H1 (cell line): ENCODE measurements around the gene TMEM253. TPM values are rescaled to one million over a fixed set of nuclear protein-coding genes. Genes with fewer than 3 reads are reported as not detected.

ENCODE experiments used
- CTCF ChIA-PET: fragments of 300-600 bp; sonication (Branson Sonifier 250); formaldehyde crosslinking; loops from one replicate; lab custom pipeline; 2021; ENCODE audit not compliant: partially characterized antibody; lab: Charles Lee
- POLR2A ChIA-PET: fragments of 300-600 bp; sonication (Branson Sonifier 250); formaldehyde crosslinking; loops from one replicate; lab custom pipeline; 2021; ENCODE audit warnings: inconsistent platforms; ENCODE audit not compliant: partially characterized antibody; lab: Charles Lee
- DNase-seq, 2 experiments: peaks; one replicate each; pipeline versions ENCODE4 v3.0.0 to v3.0.0-alpha.2; 2010 to 2022; ENCODE audit warnings: low spot score in 2 of 2, low read depth in 1 of 2, mixed read lengths in 1 of 2
- FAIRE-seq: peaks from 2 replicates; lab custom pipeline; 2011; peaks lifted over from hg19 to GRCh38; lab: Jason Lieb, UNC
- H2AFZ ChIP-seq: 2 replicates; pipeline ENCODE4 v1.8.1; 2012; ENCODE audit warnings: low read length, inconsistent platforms
- H2AK5ac ChIP-seq: 2 replicates; pipeline ENCODE4 v1.6.1; 2013; ENCODE audit warnings: low read depth, low read length
- H2BK120ac ChIP-seq: replicated peaks from 2 replicates; pipeline ENCODE3; 2013; ENCODE audit warnings: low read depth, low read length, inconsistent platforms
- H2BK12ac ChIP-seq: 2 replicates; pipeline ENCODE4 v1.6.1; 2013; ENCODE audit warnings: low read depth, low read length
- H2BK15ac ChIP-seq: 2 replicates; pipeline ENCODE4 v1.6.1; 2013; ENCODE audit warnings: low read length
- H2BK20ac ChIP-seq: 2 replicates; pipeline ENCODE4 v1.6.1; 2013; ENCODE audit warnings: low read length
- H2BK5ac ChIP-seq: 2 replicates; pipeline ENCODE4 v1.6.1; 2013; ENCODE audit warnings: low read depth, low read length
- H3K14ac ChIP-seq: 2 replicates; pipeline ENCODE4 v1.6.1; 2013; ENCODE audit warnings: inconsistent platforms; ENCODE audit not compliant: insufficient read length
- H3K18ac ChIP-seq: 2 replicates; pipeline ENCODE4 v1.6.1; 2013; ENCODE audit warnings: low read length; ENCODE audit errors: extremely low read depth
- H3K23ac ChIP-seq: 2 replicates; pipeline ENCODE4 v1.6.1; 2013; ENCODE audit warnings: inconsistent platforms; ENCODE audit not compliant: insufficient read length
- H3K23me2 ChIP-seq: 2 replicates; pipeline ENCODE4 v1.6.1; 2013; ENCODE audit warnings: low read depth, low read length
- H3K27ac ChIP-seq: 2 replicates; pipeline ENCODE4 v1.6.1; 2011; ENCODE audit warnings: low read depth, low read length, inconsistent platforms
- H3K27me3 ChIP-seq, 4 experiments: replicated peaks in 1 of 4; 1 replicate in 1 of 4; 2 replicates in 3 of 4; pipeline versions ENCODE4 v1.6.1 to v1.8.1; 2011 to 2013; ENCODE audit warnings: low read length in 3 of 4, mild to moderate bottlenecking in 3 of 4, inconsistent platforms in 2 of 4, mixed read lengths in 2 of 4, moderate library complexity in 1 of 4; ENCODE audit not compliant: control insufficient read depth in 3 of 4, insufficient read depth in 3 of 4; ENCODE audit errors: extremely low read depth in 1 of 4
- H3K36me3 ChIP-seq, 4 experiments: 2 replicates each; pipeline versions ENCODE4 v1.6.1 to v1.8.1; 2011 to 2013; ENCODE audit warnings: mild to moderate bottlenecking in 4 of 4, low read length in 3 of 4, moderate library complexity in 2 of 4, control low read depth in 1 of 4, inconsistent platforms in 1 of 4; ENCODE audit not compliant: insufficient read depth in 4 of 4, control insufficient read depth in 2 of 4
- H3K4ac ChIP-seq: replicated peaks from 2 replicates; pipeline ENCODE3; 2013; ENCODE audit warnings: low read length, low read depth, mixed read lengths, inconsistent platforms; ENCODE audit not compliant: insufficient read length
- H3K4me1 ChIP-seq, 4 experiments: replicated peaks in 1 of 4; 1 replicate in 1 of 4; 2 replicates in 3 of 4; pipeline versions ENCODE4 v1.6.1 to v1.8.1; 2011 to 2013; ENCODE audit warnings: low read length in 3 of 4, inconsistent platforms in 2 of 4, mixed read lengths in 1 of 4; ENCODE audit not compliant: insufficient read depth in 4 of 4, control insufficient read depth in 3 of 4
- H3K4me2 ChIP-seq, 2 experiments: 2 replicates each; pipeline versions ENCODE4 v1.6.1 to v1.8.1; 2011 to 2013; ENCODE audit warnings: low read depth in 2 of 2, low read length in 2 of 2, control low read depth in 1 of 2, inconsistent platforms in 1 of 2, mild to moderate bottlenecking in 1 of 2; ENCODE audit not compliant: insufficient read depth in 1 of 2
- H3K4me3 ChIP-seq, 4 experiments: fragments of 200-600, 300-600 bp in 1 of 4; sonication (generic), shearing (Covaris generic), sonication (Bioruptor Twin) in 1 of 4; 2 replicates each; pipeline versions ENCODE4 v1.5.1 to v1.8.1; 2011 to 2016; ENCODE audit warnings: low read length in 4 of 4, low read depth in 3 of 4, control low read depth in 2 of 4, inconsistent platforms in 2 of 4, mild to moderate bottlenecking in 2 of 4, mixed read lengths in 1 of 4, moderate library complexity in 1 of 4; ENCODE audit not compliant: insufficient read depth in 2 of 4; ENCODE audit errors: extremely low read depth in 1 of 4
- H3K56ac ChIP-seq: replicated peaks from 2 replicates; pipeline ENCODE3; 2013; ENCODE audit warnings: low read depth, mild to moderate bottlenecking, mixed read lengths, low read length, inconsistent platforms; ENCODE audit not compliant: insufficient read length
- H3K79me1 ChIP-seq: 2 replicates; pipeline ENCODE4 v1.6.1; 2013; ENCODE audit warnings: low read depth, low read length, control low read depth
- H3K79me2 ChIP-seq, 2 experiments: 2 replicates each; pipeline versions ENCODE4 v1.6.1 to v1.8.1; 2012 to 2013; ENCODE audit warnings: low read length in 2 of 2, mild to moderate bottlenecking in 2 of 2, inconsistent platforms in 1 of 2; ENCODE audit not compliant: insufficient read depth in 2 of 2, control insufficient read depth in 1 of 2
- H3K9ac ChIP-seq, 4 experiments: replicated peaks in 1 of 4; 1 replicate in 1 of 4; 2 replicates in 3 of 4; pipeline versions ENCODE4 v1.6.1 to v1.8.1; 2011 to 2013; ENCODE audit warnings: low read depth in 3 of 4, low read length in 3 of 4, control low read depth in 2 of 4, mild to moderate bottlenecking in 2 of 4, moderate library complexity in 2 of 4, inconsistent platforms in 1 of 4; ENCODE audit errors: extremely low read depth in 1 of 4
- H3K9me3 ChIP-seq, 2 experiments: 2 replicates each; pipeline versions ENCODE4 v1.6.1 to v1.8.1; 2012 to 2013; ENCODE audit warnings: mild to moderate bottlenecking in 2 of 2, moderate library complexity in 2 of 2, control low read depth in 1 of 2, inconsistent platforms in 1 of 2, low read depth in 1 of 2, low read length in 1 of 2, mixed read lengths in 1 of 2; ENCODE audit not compliant: insufficient read depth in 2 of 2
- H4K20me1 ChIP-seq, 2 experiments: replicated peaks in 1 of 2; 2 replicates each; pipeline versions ENCODE3 to v1.8.1; 2011 to 2013; ENCODE audit warnings: inconsistent platforms in 2 of 2, low read length in 2 of 2, mild to moderate bottlenecking in 1 of 2; ENCODE audit not compliant: insufficient read depth in 2 of 2, control insufficient read depth in 1 of 2
- H4K5ac ChIP-seq: 2 replicates; pipeline ENCODE4 v1.6.1; 2013; ENCODE audit warnings: low read length, low read depth, mixed read lengths, inconsistent platforms; ENCODE audit not compliant: insufficient read length
- H4K8ac ChIP-seq: 2 replicates; pipeline ENCODE4 v1.8.0; 2013; ENCODE audit warnings: mild to moderate bottlenecking, moderate library complexity, low read length, inconsistent platforms; ENCODE audit not compliant: insufficient read depth; ENCODE audit errors: extremely low read depth
- H4K91ac ChIP-seq: replicated peaks from 2 replicates; pipeline ENCODE3; 2013; ENCODE audit warnings: low read length, mixed read lengths, inconsistent platforms; ENCODE audit not compliant: insufficient read length
- BACH1 ChIP-seq: IDR thresholded peaks from 2 replicates; pipeline ENCODE4 v1.6.1; 2012; ENCODE audit warnings: low read length, improper control_type of control experiment
- EP300 ChIP-seq, 2 experiments: IDR thresholded peaks; 1 replicate in 1 of 2; 2 replicates in 1 of 2; pipeline ENCODE4 v1.6.1; 2011 to 2012; ENCODE audit warnings: low read depth in 2 of 2, low read length in 2 of 2, mild to moderate bottlenecking in 2 of 2, borderline replicate concordance in 1 of 2, inconsistent platforms in 1 of 2, moderate library complexity in 1 of 2
- SAP30 ChIP-seq: fragments of 300-600 bp; sonication (generic); IDR thresholded peaks from 2 replicates; pipeline ENCODE4 v1.7.1; 2012; ENCODE audit warnings: low read length, moderate library complexity, mild to moderate bottlenecking, inconsistent platforms; ENCODE audit not compliant: insufficient read depth, insufficient replicate concordance
- TEAD4 ChIP-seq: IDR thresholded peaks from 2 replicates; pipeline ENCODE4 v1.6.1; 2012; ENCODE audit warnings: low read depth, low read length, inconsistent platforms, mixed read lengths
- WGBS, 2 experiments: shearing (Covaris generic) in 1 of 2; methylation state at CpG; one replicate each; pipeline versions ENCODE4 v1.1.6 to v1.1.7; 2013 to 2015; ENCODE audit warnings: low lambda C conversion rate in 2 of 2, mixed read lengths in 2 of 2, inconsistent platforms in 1 of 2, low coverage in 1 of 2, missing lambda C conversion rate in 1 of 2; ENCODE audit not compliant: insufficient replicate concordance in 2 of 2, insufficient coverage in 1 of 2, insufficient read length in 1 of 2; ENCODE audit errors: extremely low coverage in 1 of 2, missing lambda C conversion rate in 1 of 2; 5-methylcytosine and 5-hydroxymethylcytosine counted together
- polyA plus RNA-seq, 7 experiments: library from polyadenylated mRNA; depleted of rRNA in 3 of 7; stranded (reverse) in 5 of 7; unstranded in 2 of 7; fragments of >200 nt in 5 of 7; fragments of 200-250 nt in 2 of 7; gene quantifications; 1 replicate in 5 of 7; 2 replicates in 1 of 7; 4 replicates in 1 of 7; pipeline versions ENCODE4 v1.2.1 to v1.2.3, GENCODE V29; 2011 to 2013; ENCODE audit warnings: missing spikeins in 2 of 7, mixed read lengths in 2 of 7
- total RNA-seq: library from RNA; stranded (reverse); fragmentation: NEBNext Ultra II Directional; extraction: Animal tissue kit (Norgen Biotek cat#: 25700); gene quantifications from 2 replicates; pipeline ENCODE4 v1.2.1, GENCODE V29; 2021

TMEM253 gene
- total and polyA plus RNA-seq, 2 of the 8 experiments (the other 6 are each of a cell fraction or from before 2014, with no cell fraction given), result 1.9 to 2.2 TPM

- Histone ChIP-seq H3K27me3 (no peaks in the 10 kb centered on the region; a peak in 1 of 7 replicates), H2BK120ac (no peak within 1 kb of the TSS), H3K9me3 (no peaks in the 10 kb centered on the region), H2AFZ (no peak within 1 kb of the TSS), H3K79me2 (no peaks in the 10 kb centered on the region), H3K4me1 (peaks cover 0 to 3% (median 0%) of the 10 kb centered on the region in 4 experiments; a peak in 2 of 7 replicates), H3K4ac (no peak within 1 kb of the TSS), H3K4me2 (no peak within 1 kb of the TSS), H4K5ac (no peak within 1 kb of the TSS), H3K36me3 (no peaks in the 10 kb centered on the region), H2BK5ac (no peak within 1 kb of the TSS), H2BK15ac (no peak within 1 kb of the TSS), H3K23me2 (no peaks in the 10 kb centered on the region), H3K23ac (no peak within 1 kb of the TSS), H4K20me1 (no peaks in the 10 kb centered on the region), H2AK5ac (no peak within 1 kb of the TSS), H3K4me3 (no peak within 1 kb of the TSS), H2BK12ac (no peak within 1 kb of the TSS), H3K18ac (no peak within 1 kb of the TSS), H3K14ac (no peak within 1 kb of the TSS), H3K79me1 (no peaks in the 10 kb centered on the region), H2BK20ac (no peak within 1 kb of the TSS), H4K8ac (no peak within 1 kb of the TSS), H3K9ac (no peak within 1 kb of the TSS)
- WGBS, 2 experiments, result 86% methylated on average over 8 of the region's 8 CpGs; no CpG with 5 or more reads in 1 of the 2 experiments
- DNase-seq, result no peak
- FAIRE-seq, result no peak
- CTCF ChIA-PET, result interaction anchor here (0.9 to 3.4 kb wide), 9 partner anchors 9 to 53 kb away, joined by 3 to 18 read pairs (median 4); no protein-coding TSS in a partner anchor
- POLR2A ChIA-PET, result interaction anchor here (1.3 to 2.2 kb wide), 4 partner anchors 10 to 35 kb away, joined by 4 to 7 read pairs (median 4); partner anchors contain the start of gene ARHGEF40
- TF ChIP-seq TEAD4 (no peak), EP300 (IDR thresholded peaks at IDR 0.05; ENCODE audit: borderline replicate concordance in 1 of 2, low read depth in 2 of 2, low read length in 2 of 2) (no peak), BACH1 (no peak), SAP30 (no peak)
- TF ChIP-seq, all 59 proteins: peak for 0
- Histone ChIP-seq H3K56ac (no peak within 1 kb of the TSS), H4K91ac (no peak within 1 kb of the TSS), H3K27ac (no peak within 1 kb of the TSS)
Measured at GRCh38 chr14:21057803-21058675, 42.8 kb upstream of the TMEM253 start, which contains the start of gene RNASE8. Gene RNASE8 (plus strand): TSS chr14:21057822. CDS start chr14:21057893, 71 bp downstream.
